ENCODE measurements around the gene CDYL2.

DNA sequence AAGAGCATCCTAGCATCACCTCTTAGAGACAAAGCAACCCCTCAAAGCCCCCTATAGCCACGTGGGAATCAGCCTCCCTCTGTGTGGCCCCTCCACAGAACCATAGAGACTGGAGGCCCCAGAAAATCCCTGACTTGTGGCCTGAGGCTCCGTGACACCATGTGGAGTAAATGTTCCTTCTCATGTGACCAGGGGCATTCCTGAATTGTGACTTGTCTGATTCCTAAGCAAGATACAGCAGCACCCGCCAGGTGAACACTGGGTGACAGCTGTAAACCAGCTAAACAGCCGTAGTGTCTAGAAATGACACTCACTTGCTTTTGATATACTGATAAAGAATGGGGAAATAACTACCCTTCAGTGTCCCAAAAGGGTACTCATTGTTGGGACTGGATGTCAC lies 184.6 kb downstream of the CDYL2 start:
- TF ChIP-seq, protein P1, sequence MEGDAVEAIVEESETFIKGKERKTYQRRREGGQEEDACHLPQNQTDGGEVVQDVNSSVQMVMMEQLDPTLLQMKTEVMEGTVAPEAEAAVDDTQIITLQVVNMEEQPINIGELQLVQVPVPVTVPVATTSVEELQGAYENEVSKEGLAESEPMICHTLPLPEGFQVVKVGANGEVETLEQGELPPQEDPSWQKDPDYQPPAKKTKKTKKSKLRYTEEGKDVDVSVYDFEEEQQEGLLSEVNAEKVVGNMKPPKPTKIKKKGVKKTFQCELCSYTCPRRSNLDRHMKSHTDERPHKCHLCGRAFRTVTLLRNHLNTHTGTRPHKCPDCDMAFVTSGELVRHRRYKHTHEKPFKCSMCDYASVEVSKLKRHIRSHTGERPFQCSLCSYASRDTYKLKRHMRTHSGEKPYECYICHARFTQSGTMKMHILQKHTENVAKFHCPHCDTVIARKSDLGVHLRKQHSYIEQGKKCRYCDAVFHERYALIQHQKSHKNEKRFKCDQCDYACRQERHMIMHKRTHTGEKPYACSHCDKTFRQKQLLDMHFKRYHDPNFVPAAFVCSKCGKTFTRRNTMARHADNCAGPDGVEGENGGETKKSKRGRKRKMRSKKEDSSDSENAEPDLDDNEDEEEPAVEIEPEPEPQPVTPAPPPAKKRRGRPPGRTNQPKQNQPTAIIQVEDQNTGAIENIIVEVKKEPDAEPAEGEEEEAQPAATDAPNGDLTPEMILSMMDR (IDR thresholded peaks at IDR 0.05; ENCODE audit: low read depth, low read length, poor library complexity, severe bottlenecking): no peak
- TF ChIP-seq EZH2phosphoT487 (IDR thresholded peaks at IDR 0.05; ENCODE audit: borderline replicate concordance, low read length): no peak

Data from DOHH2 (cell line).